Activated CD4-positive, CD25-positive, alpha-beta regulatory T cell treated with anti-CD3 and anti-CD28 coated beads, Interleukin-2, amount 50 U/mL, for 72 hours (primary cell): ENCODE data around the gene TTLL1.
"Not testable (repeated sequence)": the region's sequence is repeated elsewhere in the genome, so short reads cannot be mapped to it uniquely, and the experiment has no call there.

Experiments
- DNase-seq: peaks from one replicate; pipeline ENCODE4 v3.0.0; 2021

Gene TTLL1

DNA sequence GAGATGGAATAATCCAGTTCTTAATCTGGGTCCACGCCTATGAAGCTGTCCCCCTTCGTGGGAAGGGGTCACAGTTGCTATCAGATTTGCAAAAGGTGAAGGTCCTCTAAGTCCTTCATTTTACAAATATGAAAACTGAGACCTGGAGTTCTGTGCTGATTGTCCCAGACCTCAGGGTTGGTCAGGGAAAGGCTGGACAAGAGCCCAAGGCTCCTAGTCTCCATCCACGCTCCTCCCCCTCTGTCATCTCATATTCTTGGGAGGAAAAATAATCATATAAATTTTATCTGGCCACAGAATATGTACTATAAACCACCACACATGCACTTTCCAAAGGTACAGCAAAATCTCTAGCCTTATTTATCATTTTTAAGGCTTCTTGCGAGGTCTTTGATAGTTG is 79.7 kb downstream of the TTLL1 start:
- no peak for DNase-seq

- DNase-seq, result no peak
Observed at GRCh38 chr22:43008921-43009320, 80.3 kb downstream of the TTLL1 start.

DNA sequence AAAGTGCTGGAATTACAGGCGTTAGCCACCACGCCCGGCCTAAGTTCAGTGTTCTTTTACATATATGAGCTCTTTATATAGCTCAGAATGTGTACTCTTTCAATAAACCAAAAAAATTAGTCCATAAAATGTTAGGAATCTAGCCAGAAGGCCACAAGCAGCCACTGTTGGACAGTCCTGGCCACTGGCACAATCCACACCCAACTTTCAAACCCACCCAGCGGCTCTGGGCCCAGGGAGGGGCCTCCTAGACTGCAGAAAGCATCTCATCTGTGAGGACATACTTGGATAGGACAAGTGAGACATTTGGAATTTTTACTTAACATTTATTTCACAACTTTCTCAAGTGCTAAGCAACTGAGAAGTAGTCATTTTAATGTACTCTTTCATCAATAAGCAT is 80.7 kb downstream of the TTLL1 start:
- no peak for DNase-seq

- DNase-seq, result no peak
Observed at GRCh38 chr22:43007519-43008102, 81.6 kb downstream of the TTLL1 start.

GRCh38 chr22:43006753-43007152 is 82.4 kb downstream of the TTLL1 start:
- DNase-seq, result no peak

GRCh38 chr22:43006016-43006505 is 83.1 kb downstream of the TTLL1 start:
- DNase-seq, result no peak

GRCh38 chr22:43005106-43005505 is 84.1 kb downstream of the TTLL1 start:
- no peak for DNase-seq

DNA sequence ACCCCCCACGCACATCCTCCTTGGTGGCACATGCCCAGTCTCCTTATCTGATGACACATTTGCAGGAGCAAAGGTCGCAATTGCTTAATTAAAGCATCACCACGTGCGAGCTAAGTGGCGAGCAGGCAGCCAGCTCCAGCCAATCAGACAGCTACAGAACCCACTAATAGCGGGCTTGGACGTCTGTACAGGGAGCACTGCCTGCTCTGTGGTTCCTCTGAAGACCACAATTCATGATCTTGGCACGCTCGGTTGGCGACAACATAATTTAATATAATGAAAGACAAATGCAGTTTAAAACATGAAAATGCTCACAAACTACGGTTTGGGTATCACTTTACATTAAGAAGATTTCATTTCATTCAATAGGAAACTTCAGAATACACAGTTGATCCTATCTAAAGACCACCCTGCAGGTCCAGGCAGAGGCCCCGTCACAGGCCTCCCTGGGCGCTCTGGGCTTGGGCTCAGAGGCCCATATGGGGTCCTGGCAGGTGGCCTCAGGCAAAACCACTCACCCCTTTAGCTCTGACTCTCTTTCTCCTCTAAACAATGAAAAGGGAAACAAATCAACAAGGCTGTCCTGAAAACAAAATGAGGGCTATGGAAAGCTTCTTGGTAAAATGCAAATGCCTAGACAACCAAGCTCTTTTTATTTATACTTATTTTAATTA is 84.7 kb downstream of the TTLL1 start:
- no peak for DNase-seq

DNA sequence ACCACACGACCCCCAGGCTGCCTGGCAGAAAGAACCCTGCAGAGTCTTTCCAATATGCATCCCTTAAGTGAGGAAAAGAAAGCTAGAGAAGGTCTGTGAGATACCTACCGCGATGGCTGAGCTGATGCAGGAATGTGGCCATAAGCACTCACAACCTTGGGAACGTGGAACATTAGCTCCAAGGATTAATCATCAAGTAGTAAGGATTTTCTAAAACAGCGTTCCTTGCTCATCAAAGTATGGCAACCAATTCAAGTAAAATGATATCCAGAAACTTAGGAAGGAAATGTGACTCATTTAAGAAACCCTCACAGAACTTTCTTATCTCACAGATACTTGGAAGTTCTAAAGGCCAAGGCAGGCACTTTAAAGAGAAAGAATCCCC is 87.0 kb downstream of the TTLL1 start:
- DNase-seq, result no peak

DNA sequence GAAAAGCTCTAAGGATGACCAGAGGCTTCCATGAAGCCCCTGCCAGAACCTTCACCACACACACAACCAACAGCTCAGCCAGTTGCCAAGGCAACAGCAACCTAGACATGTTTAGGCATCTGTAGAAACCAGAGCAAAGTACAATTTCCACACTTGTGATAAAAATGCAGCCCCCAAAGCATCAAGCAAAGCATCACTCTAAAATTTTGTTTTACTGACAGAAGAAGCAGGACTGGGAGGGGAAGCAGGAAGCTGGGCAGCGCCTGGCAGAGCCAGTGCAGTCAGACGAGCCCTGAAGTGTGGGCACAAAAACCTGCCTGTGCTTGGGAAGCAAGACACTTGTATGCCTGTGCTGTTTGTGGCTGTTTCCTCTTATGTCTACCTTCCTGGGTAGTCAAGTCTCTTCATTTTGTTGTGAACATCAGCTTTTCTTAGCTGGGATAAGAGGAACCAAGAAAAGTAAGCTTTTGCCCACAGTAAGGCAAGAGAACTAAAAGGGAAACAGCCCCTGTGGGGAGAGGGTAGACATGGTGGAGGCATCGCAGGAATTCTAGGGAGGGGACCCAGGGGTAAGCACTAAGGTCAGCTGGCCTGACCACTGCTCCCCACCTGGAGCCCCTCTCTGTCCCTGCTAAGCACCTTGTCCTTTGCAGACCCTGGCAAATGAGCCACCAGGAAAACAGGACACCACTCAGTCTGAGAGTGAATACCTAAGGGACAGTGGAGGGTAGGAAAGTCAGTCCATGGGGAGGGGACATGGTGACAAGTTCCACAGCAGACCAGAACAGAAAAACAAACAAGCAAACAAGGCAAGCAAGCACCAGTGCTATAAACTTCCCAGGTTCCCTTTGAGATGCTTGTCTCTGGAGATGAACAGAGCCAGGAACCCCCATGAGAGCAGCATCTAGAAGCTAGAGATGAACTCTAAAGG is 87.7 kb downstream of the TTLL1 start:
- DNase-seq, result no peak

DNA sequence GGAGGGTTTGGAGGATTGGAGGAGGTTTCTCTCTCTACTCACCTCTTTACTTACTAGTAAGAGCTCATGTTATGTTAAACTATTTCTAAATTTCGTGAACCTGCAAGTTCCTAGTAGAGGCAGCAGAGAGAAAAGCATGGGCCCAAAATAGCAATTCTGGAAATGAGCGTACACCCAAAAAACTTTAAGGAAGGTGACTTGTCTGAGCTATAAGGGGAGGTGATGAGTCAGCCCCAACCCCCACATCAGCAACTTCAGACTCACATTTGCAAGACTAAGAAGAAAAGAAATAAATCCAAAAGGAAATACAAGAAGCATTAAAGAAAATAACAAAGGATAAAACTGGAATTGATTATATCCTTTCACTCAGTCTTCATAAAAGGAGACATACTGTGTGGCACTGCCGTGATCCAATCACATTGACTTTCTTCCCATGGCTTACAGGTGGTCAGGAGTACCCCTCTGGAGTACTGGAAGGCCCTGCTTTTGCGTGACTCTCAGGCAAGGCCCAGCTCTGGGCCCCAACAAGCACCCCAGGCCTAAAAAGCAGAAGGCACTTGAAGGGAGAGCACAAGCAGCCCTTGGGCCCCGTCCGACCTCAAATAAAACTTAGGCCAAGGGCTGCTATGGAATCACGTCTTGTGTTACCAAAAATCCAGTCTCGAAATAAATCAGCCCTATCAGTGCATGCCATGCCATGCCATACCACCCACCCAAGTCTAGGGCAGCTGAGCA is 88.6 kb downstream of the TTLL1 start:
- DNase-seq, result no peak

DNA sequence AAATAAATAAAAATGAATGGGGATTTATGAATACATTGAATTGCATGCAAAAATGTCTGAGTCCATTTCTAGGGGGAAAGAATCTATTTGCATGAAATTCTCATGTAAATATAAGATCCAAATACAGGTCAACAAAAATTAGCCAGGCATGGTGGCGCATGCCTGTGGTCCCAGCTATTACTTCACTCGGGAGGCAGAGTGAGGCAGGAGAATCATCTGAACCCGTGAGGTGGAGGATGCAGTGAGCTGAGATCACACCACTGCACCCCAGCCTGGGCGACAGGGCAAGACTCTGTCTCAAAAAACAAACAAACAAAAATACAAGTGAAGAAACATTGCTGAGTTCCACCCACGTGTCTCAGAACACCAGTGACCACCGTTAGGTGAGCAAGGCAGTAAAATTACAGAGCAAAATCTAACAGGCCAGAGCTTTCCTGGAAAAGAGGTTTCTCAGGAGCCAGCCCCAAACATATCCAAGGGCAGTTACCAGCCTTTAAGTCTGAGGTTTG is 91.6 kb downstream of the TTLL1 start:
- DNase-seq, result no peak

DNA sequence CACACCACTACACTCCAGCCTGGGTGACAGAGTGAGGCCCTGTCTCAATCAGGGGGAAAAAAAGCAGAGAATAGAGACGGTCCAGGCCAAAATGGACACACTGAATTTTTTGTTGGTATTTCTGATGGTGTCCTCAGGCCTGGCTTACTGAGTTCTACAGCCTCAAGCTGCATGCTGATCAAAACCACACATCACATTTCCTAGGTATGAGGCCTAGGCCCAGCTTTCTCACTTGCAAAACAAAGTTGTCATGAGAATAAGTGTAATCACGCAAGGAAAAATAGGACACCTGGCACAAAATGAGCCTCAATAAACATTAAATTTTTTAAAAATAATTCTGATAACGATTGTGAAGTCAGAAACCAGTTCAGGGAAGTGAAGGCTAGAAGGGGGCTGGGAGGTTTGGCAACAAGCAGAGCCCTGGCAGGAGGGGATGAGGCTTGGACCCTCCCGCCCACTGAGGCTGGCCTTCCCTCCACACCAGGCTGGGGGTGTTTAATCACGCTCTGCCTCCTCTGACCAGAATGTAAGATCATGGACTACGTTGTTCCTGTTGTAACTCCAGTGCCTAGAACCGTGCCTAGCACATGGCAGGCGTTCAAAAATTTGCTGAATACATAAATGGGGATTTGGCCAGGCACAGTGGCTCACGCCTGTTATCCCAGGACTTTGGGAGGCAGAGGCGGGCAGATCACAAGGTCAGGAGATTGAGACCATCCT is 92.4 kb downstream of the TTLL1 start:
- DNase-seq, result no peak

GRCh38 chr22:42995654-42996053 is 93.5 kb downstream of the TTLL1 start:
- DNase-seq, result not testable (repeated sequence)

GRCh38 chr22:42994917-42995562 is 94.2 kb downstream of the TTLL1 start:
- no peak for DNase-seq

- no peak for DNase-seq
Observed at GRCh38 chr22:42994276-42994916, 94.8 kb downstream of the TTLL1 start.

GRCh38 chr22:42993651-42994275 is 95.4 kb downstream of the TTLL1 start:
- DNase-seq, result no peak

DNA sequence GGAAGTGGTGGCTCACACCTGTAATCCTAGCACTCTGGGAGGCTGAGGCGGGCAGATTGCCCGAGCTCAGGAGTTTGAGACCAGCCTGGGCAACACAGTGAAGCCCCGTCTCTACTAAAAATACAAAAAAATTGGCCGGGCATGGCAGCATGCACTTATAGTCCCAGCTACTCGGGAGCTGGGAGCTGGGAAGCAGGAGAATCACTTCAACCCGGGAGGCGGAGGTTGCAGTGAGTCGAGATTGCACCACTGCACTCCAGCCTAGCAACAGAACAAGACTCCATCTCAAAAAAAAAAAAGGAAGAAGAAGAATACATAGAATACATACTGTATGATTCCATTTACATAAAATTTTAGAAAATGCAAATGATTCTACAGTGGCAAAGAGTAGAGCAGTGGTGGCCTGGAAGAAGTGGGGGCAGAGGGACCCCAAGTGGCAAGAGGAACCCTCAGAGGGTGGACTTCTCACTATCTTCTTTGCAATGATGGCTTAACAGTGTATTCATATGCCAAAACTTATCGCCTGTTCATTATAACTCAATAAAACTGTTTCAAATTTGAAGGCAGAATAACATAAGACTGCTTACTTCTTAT is 96.2 kb downstream of the TTLL1 start:
- DNase-seq, result no peak

- DNase-seq, result no peak
Observed at GRCh38 chr22:42992092-42992491, 97.1 kb downstream of the TTLL1 start.

GRCh38 chr22:42991010-42991651 is 98.1 kb downstream of the TTLL1 start:
- no peak for DNase-seq
